ENCODE results near the gene TAOK1. TPM values are rescaled to one million over a fixed set of nuclear protein-coding genes. Genes with fewer than 3 reads are reported as not detected.
"Not testable (repeated sequence)": the region's sequence is repeated elsewhere in the genome, so short reads cannot be mapped to it uniquely, and the experiment has no call there.

The TAOK1 gene
- total and polyA plus RNA-seq, 5 donors from 2014 or later: 2.2 to 68.5 (median 3.8) TPM

GRCh38 chr17:29557085-29557738 lies 167.0 kb downstream of the TAOK1 start:
- peaks cover 0 to 11% (median 6%) of the 10 kb centered on the region in 4 donors for H3K4me1 Mint-ChIP-seq
- H3K9me3 ChIP-seq (ENCODE audit: control insufficient read depth in 2 of 2, low read length in 2 of 2): no peaks in the 10 kb centered on the region
- DNase-seq (no peak), ATAC-seq (ENCODE audit: low read depth in 2 of 2) (no peak)
- H3K27ac Mint-ChIP-seq: peak overlapping the region in 2 of 3 donors; percentile 9 to 85
- no peaks in the 10 kb centered on the region for H3K36me3 Mint-ChIP-seq
- no peak overlapping the region for H3K27ac ChIP-seq (ENCODE audit: insufficient read depth, low read length, poor library complexity, severe bottlenecking)
- H3K9me3 Mint-ChIP-seq: no peaks in the 10 kb centered on the region
- no peak overlapping the region for H3K4me3 Mint-ChIP-seq
- H3K27me3 ChIP-seq (ENCODE audit: control insufficient read depth, insufficient read depth, low read length): no peaks in the 10 kb centered on the region
- H3K4me1 ChIP-seq (ENCODE audit: control insufficient read depth, insufficient read depth, low read length, poor library complexity, severe bottlenecking): no peaks in the 10 kb centered on the region
- no peak overlapping the region for H3K4me3 ChIP-seq (ENCODE audit: low read depth, low read length)
- H3K36me3 ChIP-seq (ENCODE audit: control insufficient read depth, insufficient read depth, low read length): peaks cover 8% of the 10 kb centered on the region
- H3K27me3 Mint-ChIP-seq: no peaks in the 10 kb centered on the region

- no peaks in the 10 kb centered on the region for H3K4me1 ChIP-seq (ENCODE audit: control insufficient read depth, insufficient read depth, low read length, poor library complexity, severe bottlenecking)
- H3K4me1 Mint-ChIP-seq: peaks cover 0 to 11% (median 6%) of the 10 kb centered on the region in 4 donors
- peak overlapping the region in 1 of 3 donors; percentile 9 for H3K27ac Mint-ChIP-seq
- no peak overlapping the region for H3K4me3 Mint-ChIP-seq
- no peak for ATAC-seq (ENCODE audit: low read depth in 2 of 2)
- no peaks in the 10 kb centered on the region for H3K9me3 ChIP-seq (ENCODE audit: control insufficient read depth in 2 of 2, low read length in 2 of 2)
- no peak for DNase-seq
- H3K27me3 Mint-ChIP-seq: no peaks in the 10 kb centered on the region
- no peak overlapping the region for H3K27ac ChIP-seq (ENCODE audit: insufficient read depth, low read length, poor library complexity, severe bottlenecking)
- H3K36me3 ChIP-seq (ENCODE audit: control insufficient read depth, insufficient read depth, low read length): peaks cover 11% of the 10 kb centered on the region
- H3K4me3 ChIP-seq (ENCODE audit: low read depth, low read length): no peak overlapping the region
- H3K27me3 ChIP-seq (ENCODE audit: control insufficient read depth, insufficient read depth, low read length): no peaks in the 10 kb centered on the region
- no peaks in the 10 kb centered on the region for H3K36me3 Mint-ChIP-seq
- H3K9me3 Mint-ChIP-seq: no peaks in the 10 kb centered on the region
These were observed 167.6 kb downstream of the TAOK1 start for GRCh38 chr17:29557739-29558116.

- H3K27me3 Mint-ChIP-seq; H3K4me3 Mint-ChIP-seq; H3K9me3 Mint-ChIP-seq; H3K4me3 ChIP-seq (ENCODE audit: low read depth, low read length); ATAC-seq (ENCODE audit: low read depth in 2 of 2); DNase-seq; H3K9me3 ChIP-seq (ENCODE audit: control insufficient read depth in 2 of 2, low read length in 2 of 2); H3K27ac ChIP-seq (ENCODE audit: insufficient read depth, low read length, poor library complexity, severe bottlenecking); H3K36me3 Mint-ChIP-seq; H3K27me3 ChIP-seq (ENCODE audit: control insufficient read depth, insufficient read depth, low read length); H3K4me1 ChIP-seq (ENCODE audit: control insufficient read depth, insufficient read depth, low read length, poor library complexity, severe bottlenecking): not testable (repeated sequence)
- Mint-ChIP-seq H3K4me1 (peaks cover 0 to 11% (median 7%) of the 10 kb centered on the region in 4 donors), H3K27ac (peak overlapping the region in 1 of 3 donors; percentile 60)
- H3K36me3 ChIP-seq (ENCODE audit: control insufficient read depth, insufficient read depth, low read length): peaks cover 11% of the 10 kb centered on the region
These were observed 168.0 kb downstream of the TAOK1 start for GRCh38 chr17:29558139-29558538.

- Mint-ChIP-seq H3K27me3 (no peaks in the 10 kb centered on the region), H3K27ac (peak overlapping the region in 2 of 3 donors; percentile 47 to 56), H3K4me3 (no peak overlapping the region), H3K4me1 (peaks cover 0 to 18% (median 15%) of the 10 kb centered on the region in 4 donors), H3K9me3 (no peaks in the 10 kb centered on the region), H3K36me3 (no peaks in the 10 kb centered on the region)
- ATAC-seq (ENCODE audit: low read depth in 2 of 2) (no peak), DNase-seq (no peak)
- peaks cover 9% of the 10 kb centered on the region for H3K4me1 ChIP-seq (ENCODE audit: control insufficient read depth, insufficient read depth, low read length, poor library complexity, severe bottlenecking)
- no peaks in the 10 kb centered on the region for H3K9me3 ChIP-seq (ENCODE audit: control insufficient read depth in 2 of 2, low read length in 2 of 2)
- H3K27me3 ChIP-seq (ENCODE audit: control insufficient read depth, insufficient read depth, low read length): no peaks in the 10 kb centered on the region
- H3K36me3 ChIP-seq (ENCODE audit: control insufficient read depth, insufficient read depth, low read length): peaks cover 11% of the 10 kb centered on the region
- H3K27ac ChIP-seq (ENCODE audit: insufficient read depth, low read length, poor library complexity, severe bottlenecking): no peak overlapping the region
- H3K4me3 ChIP-seq (ENCODE audit: low read depth, low read length): no peak overlapping the region
These were observed 169.5 kb downstream of the TAOK1 start for GRCh38 chr17:29559640-29560039.

- Mint-ChIP-seq H3K4me3 (peak overlapping the region in 1 of 4 donors; percentile 21), H3K36me3 (no peaks in the 10 kb centered on the region), H3K27ac (peak overlapping the region in 1 of 3 donors; percentile 47), H3K4me1 (peaks cover 0 to 24% (median 15%) of the 10 kb centered on the region in 4 donors), H3K9me3 (no peaks in the 10 kb centered on the region), H3K27me3 (no peaks in the 10 kb centered on the region)
- Histone ChIP-seq H3K4me1 (ENCODE audit: control insufficient read depth, insufficient read depth, low read length, poor library complexity, severe bottlenecking) (peaks cover 16% of the 10 kb centered on the region), H3K9me3 (ENCODE audit: control insufficient read depth in 2 of 2, low read length in 2 of 2) (no peaks in the 10 kb centered on the region), H3K4me3 (ENCODE audit: low read depth, low read length) (no peak overlapping the region), H3K36me3 (ENCODE audit: control insufficient read depth, insufficient read depth, low read length) (peaks cover 11% of the 10 kb centered on the region), H3K27ac (ENCODE audit: insufficient read depth, low read length, poor library complexity, severe bottlenecking) (no peak overlapping the region), H3K27me3 (ENCODE audit: control insufficient read depth, insufficient read depth, low read length) (no peaks in the 10 kb centered on the region)
- DNase-seq (no peak), ATAC-seq (ENCODE audit: low read depth in 2 of 2) (no peak)
These were observed 170.2 kb downstream of the TAOK1 start for GRCh38 chr17:29560316-29560715.

- H3K9me3 Mint-ChIP-seq: no peaks in the 10 kb centered on the region
- Histone ChIP-seq H3K27ac (ENCODE audit: insufficient read depth, low read length, poor library complexity, severe bottlenecking) (no peak overlapping the region), H3K4me1 (ENCODE audit: control insufficient read depth, insufficient read depth, low read length, poor library complexity, severe bottlenecking) (peaks cover 25% of the 10 kb centered on the region), H3K9me3 (ENCODE audit: control insufficient read depth in 2 of 2, low read length in 2 of 2) (no peaks in the 10 kb centered on the region), H3K36me3 (ENCODE audit: control insufficient read depth, insufficient read depth, low read length) (peaks cover 11% of the 10 kb centered on the region), H3K4me3 (ENCODE audit: low read depth, low read length) (no peak overlapping the region), H3K27me3 (ENCODE audit: control insufficient read depth, insufficient read depth, low read length) (no peaks in the 10 kb centered on the region)
- ATAC-seq (ENCODE audit: low read depth in 2 of 2) (no peak), DNase-seq (no peak)
- H3K4me1 Mint-ChIP-seq: peaks cover 0 to 33% (median 18%) of the 10 kb centered on the region in 4 donors
- H3K27me3 Mint-ChIP-seq: no peaks in the 10 kb centered on the region
- no peaks in the 10 kb centered on the region for H3K36me3 Mint-ChIP-seq
- H3K4me3 Mint-ChIP-seq: peak overlapping the region in 1 of 4 donors; percentile 21
- peak overlapping the region in 1 of 3 donors; percentile 95 for H3K27ac Mint-ChIP-seq
These were observed 171.7 kb downstream of the TAOK1 start for GRCh38 chr17:29561554-29562517.

GRCh38 chr17:29562615-29563014 lies 172.5 kb downstream of the TAOK1 start:
- H3K27ac ChIP-seq (ENCODE audit: insufficient read depth, low read length, poor library complexity, severe bottlenecking): no peak overlapping the region
- Mint-ChIP-seq H3K4me1 (peaks cover 0 to 33% (median 15%) of the 10 kb centered on the region in 4 donors), H3K9me3 (no peaks in the 10 kb centered on the region), H3K36me3 (no peaks in the 10 kb centered on the region), H3K27ac (peak overlapping the region in 2 of 3 donors; percentile 11 to 38), H3K27me3 (no peaks in the 10 kb centered on the region), H3K4me3 (peak overlapping the region in 1 of 4 donors; percentile 73)
- ATAC-seq (ENCODE audit: low read depth in 2 of 2) (no peak), DNase-seq (no peak)
- H3K9me3 ChIP-seq (ENCODE audit: control insufficient read depth in 2 of 2, low read length in 2 of 2): no peaks in the 10 kb centered on the region
- peaks cover 11% of the 10 kb centered on the region for H3K36me3 ChIP-seq (ENCODE audit: control insufficient read depth, insufficient read depth, low read length)
- peaks cover 25% of the 10 kb centered on the region for H3K4me1 ChIP-seq (ENCODE audit: control insufficient read depth, insufficient read depth, low read length, poor library complexity, severe bottlenecking)
- H3K27me3 ChIP-seq (ENCODE audit: control insufficient read depth, insufficient read depth, low read length): no peaks in the 10 kb centered on the region
- H3K4me3 ChIP-seq (ENCODE audit: low read depth, low read length): no peak overlapping the region

Data from CD4-positive, CD25-positive, alpha-beta regulatory T cell (primary cell).